HL-60 (cell line): ENCODE results near the gene ENPEP.

Source experiments
- CTCF ChIP-seq: IDR thresholded peaks from one replicate; pipeline ENCODE4 v1.5.1; 2011; ENCODE audit warnings: low read length, control low read depth, inconsistent platforms; ENCODE audit not compliant: insufficient read depth
- POLR2AphosphoS5 ChIP-seq: IDR thresholded peaks from 2 replicates; pipeline ENCODE4 v1.6.1; 2012; ENCODE audit warnings: low read depth
- TF ChIP-seq, protein P1 (sequence below): IDR thresholded peaks from 2 replicates; pipeline ENCODE4 v1.6.1; 2012; ENCODE audit warnings: low read depth; ENCODE audit not compliant: insufficient replicate concordance

- TF ChIP-seq POLR2AphosphoS5 (no peak), CTCF (no peak)
- TF ChIP-seq, protein P1, sequence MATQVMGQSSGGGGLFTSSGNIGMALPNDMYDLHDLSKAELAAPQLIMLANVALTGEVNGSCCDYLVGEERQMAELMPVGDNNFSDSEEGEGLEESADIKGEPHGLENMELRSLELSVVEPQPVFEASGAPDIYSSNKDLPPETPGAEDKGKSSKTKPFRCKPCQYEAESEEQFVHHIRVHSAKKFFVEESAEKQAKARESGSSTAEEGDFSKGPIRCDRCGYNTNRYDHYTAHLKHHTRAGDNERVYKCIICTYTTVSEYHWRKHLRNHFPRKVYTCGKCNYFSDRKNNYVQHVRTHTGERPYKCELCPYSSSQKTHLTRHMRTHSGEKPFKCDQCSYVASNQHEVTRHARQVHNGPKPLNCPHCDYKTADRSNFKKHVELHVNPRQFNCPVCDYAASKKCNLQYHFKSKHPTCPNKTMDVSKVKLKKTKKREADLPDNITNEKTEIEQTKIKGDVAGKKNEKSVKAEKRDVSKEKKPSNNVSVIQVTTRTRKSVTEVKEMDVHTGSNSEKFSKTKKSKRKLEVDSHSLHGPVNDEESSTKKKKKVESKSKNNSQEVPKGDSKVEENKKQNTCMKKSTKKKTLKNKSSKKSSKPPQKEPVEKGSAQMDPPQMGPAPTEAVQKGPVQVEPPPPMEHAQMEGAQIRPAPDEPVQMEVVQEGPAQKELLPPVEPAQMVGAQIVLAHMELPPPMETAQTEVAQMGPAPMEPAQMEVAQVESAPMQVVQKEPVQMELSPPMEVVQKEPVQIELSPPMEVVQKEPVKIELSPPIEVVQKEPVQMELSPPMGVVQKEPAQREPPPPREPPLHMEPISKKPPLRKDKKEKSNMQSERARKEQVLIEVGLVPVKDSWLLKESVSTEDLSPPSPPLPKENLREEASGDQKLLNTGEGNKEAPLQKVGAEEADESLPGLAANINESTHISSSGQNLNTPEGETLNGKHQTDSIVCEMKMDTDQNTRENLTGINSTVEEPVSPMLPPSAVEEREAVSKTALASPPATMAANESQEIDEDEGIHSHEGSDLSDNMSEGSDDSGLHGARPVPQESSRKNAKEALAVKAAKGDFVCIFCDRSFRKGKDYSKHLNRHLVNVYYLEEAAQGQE: no peak
Observed at GRCh38 chr4:110602061-110602460, 126.1 kb downstream of the ENPEP start.
